IPS-11a (cell line): ENCODE results near the gene CASS4.

Experiments used
- H3K4me3 ChIP-seq: one replicate; pipeline ENCODE4 v1.5.1; 2013; ENCODE audit warnings: low read depth, low read length, control low read depth

The CASS4 gene

GRCh38 chr20:56422076-56422823 lies 10.2 kb downstream of the CASS4 start:
- no peak overlapping the region for H3K4me3 ChIP-seq

- no peak overlapping the region for H3K4me3 ChIP-seq
These were observed 10.7 kb downstream of the CASS4 start for GRCh38 chr20:56422824-56423189.

DNA sequence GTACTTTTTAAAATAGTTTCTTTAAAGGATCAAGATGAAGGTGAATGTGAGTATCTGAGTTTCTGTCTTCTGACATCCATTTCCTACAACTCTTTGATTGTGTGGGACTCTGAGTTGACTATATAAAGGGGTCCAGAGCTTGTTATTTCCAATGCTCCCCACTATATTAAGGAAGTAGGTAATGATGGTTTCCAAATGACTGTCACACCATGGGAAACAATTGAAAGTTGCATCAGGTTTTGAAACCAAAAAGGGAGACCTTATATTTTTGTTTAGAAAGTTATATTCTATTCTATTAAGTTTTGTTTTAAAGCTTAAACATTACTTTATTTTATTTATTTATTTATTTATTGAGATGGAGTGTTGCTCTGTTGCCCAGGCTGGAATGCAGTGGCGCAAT lies 11.2 kb downstream of the CASS4 start:
- H3K4me3 ChIP-seq: no peak overlapping the region

DNA sequence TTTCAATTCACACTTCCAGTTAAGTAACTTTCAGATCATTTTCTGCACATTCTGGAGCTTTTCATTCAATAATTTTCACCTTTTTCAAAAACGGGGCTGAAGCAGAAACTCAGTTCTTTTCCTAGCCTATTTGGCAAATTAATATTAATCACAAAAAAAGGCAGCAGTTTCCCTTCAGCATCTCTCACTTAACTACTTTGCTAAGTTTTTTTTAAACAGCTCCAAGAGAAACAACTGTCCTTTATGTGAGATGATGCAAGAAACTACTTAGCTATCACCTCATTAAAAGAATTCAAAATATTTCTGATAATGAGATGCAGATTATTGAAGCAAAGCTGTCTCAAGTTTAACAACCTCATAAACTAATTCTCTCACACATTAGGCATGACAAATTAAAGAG lies 11.8 kb downstream of the CASS4 start:
- H3K4me3 ChIP-seq: no peak overlapping the region

- no peak overlapping the region for H3K4me3 ChIP-seq
These were observed 12.9 kb downstream of the CASS4 start for GRCh38 chr20:56424931-56425330.

DNA sequence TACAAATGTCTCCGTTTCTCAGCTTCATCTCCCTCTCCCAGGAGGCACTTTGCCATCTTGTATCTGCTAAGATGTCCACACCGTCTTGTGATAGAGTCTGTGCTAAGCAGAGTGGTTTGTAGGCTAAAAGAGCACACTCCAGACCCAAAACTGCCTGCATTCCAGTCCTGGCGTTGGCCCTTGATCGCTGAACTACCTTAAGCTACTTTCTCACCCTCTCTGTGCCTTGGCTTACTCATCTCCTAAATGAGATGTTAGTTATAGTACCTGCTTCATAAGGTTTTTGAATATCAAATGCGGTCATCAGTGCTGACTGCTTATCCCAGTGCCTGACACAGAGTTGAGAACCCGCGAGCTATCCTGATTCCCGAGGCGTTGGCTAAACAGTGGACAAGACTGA lies 14.0 kb downstream of the CASS4 start:
- no peak overlapping the region for H3K4me3 ChIP-seq

DNA sequence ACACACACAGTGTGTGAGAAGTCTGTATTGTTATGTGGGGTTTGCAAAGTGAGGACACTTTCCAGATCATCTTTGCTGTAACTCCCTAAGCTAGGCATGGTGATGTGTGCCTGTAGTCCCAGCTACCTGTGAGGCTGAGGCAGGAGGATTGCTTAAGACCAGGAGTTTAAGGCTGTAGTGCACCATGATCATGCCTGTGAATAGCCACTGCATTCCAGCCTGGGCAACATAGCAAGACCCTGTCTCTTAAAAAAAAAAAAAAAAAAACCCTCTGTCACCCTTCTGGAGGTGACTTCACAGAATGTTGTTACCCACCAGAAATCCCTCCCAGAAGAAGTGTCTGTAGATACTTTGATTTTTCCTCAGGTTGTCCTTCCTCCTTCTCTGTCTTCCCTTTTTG lies 14.9 kb downstream of the CASS4 start:
- H3K4me3 ChIP-seq: no peak overlapping the region

- H3K4me3 ChIP-seq: no peak overlapping the region
These were observed 15.7 kb downstream of the CASS4 start for GRCh38 chr20:56427797-56428196.

DNA sequence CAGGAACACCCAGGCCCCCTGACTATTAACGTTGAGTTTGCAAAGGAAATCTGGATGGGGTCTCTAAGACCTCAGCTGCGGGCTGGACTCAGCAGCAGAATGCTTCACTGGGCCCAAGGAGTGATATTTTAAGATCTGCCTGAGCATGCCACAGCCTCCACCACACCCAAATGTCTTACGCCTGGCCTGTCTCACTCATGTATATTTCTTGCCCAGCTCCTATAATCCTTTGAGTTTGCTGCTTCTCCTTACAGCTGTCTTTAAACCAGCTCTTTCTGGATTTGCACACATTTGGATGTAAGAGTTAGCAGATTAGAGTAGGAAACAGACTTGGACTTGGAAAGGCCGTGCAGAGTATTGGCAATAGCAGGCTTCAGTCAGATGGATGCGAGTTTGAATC lies 16.4 kb downstream of the CASS4 start:
- no peak overlapping the region for H3K4me3 ChIP-seq

DNA sequence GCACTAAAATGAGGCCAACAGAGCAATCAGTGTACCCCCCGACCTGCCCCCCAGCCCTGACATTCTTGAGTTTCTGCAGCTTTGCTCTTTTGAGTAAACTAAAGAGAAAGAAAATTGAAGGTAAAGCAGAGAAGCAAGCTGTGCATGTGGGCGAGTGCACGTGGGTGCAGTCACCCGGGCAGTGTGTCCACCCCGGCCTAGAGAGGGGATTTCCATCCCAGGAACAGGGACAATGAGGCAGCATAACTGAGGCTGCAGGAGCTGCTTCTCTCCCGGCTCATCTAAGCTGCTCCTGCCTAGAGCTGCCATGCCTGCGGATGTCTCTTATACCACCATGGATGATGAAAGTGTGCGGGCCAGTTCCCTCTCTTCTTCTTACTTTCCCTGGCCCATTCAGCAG lies 16.8 kb downstream of the CASS4 start:
- no peak overlapping the region for H3K4me3 ChIP-seq

- H3K4me3 ChIP-seq: no peak overlapping the region
These were observed 17.4 kb downstream of the CASS4 start for GRCh38 chr20:56429502-56429901.

DNA sequence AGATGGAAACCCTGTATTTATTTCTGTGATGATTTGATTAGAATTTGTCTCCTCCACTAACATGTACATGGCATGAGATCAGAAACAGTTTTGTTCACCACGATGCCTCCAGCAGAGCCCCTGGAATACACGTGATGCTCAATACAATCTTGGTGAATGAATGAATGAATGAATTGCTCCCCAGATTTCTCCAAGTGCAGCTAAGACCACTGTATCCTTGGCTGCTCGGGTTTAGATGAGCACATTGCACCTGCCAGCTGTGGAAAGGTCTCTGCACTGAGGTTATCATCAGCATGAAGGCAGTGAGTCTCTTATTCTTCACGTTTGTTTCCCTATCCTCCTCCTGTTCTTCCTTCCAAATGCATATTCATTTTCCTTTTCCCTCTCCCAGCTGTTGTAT lies 17.9 kb downstream of the CASS4 start:
- no peak overlapping the region for H3K4me3 ChIP-seq

GRCh38 chr20:56430461-56430860 lies 18.4 kb downstream of the CASS4 start:
- no peak overlapping the region for H3K4me3 ChIP-seq

- no peak overlapping the region for H3K4me3 ChIP-seq
These were observed 18.9 kb downstream of the CASS4 start for GRCh38 chr20:56430957-56431356.

DNA sequence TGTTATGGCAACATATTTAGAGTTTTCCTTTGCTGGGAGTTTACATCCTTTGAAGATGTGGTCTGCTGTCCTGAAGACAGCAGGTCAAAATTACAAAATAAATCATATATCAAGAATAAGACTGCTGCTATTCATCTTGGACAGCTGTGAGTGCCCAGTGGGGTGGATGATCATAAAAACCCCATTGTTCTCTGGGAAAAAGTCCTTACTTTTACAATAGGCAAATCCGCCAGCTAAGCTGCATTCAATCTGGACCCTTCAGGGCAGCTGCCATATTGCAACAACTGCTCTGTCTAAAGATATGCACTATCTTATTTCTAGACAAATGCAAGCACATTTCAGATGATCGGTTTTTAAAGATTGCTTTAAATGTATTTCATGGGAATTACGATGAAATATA lies 19.4 kb downstream of the CASS4 start:
- no peak overlapping the region for H3K4me3 ChIP-seq

- H3K4me3 ChIP-seq: no peak overlapping the region
These were observed 21.3 kb downstream of the CASS4 start for GRCh38 chr20:56433221-56433879.

DNA sequence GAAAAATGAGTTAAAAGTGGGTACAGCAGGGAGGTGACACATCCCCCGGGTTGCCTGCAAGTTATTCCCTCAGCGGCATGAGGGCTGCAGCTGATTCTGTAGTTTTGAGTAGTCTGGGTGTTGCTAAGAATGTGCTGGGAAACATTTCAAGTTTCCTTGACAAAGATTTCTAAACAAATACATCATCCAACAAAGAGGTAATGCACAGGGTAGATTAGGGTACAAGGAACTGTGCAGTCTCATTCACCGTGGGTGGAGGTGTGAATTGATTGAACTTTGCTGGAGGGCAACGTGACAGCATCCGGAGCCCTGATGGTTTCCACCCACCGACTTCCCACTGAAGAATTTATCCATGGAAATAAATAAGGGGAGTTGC lies 21.8 kb downstream of the CASS4 start:
- no peak overlapping the region for H3K4me3 ChIP-seq

- no peak overlapping the region for H3K4me3 ChIP-seq
These were observed 25.3 kb downstream of the CASS4 start for GRCh38 chr20:56437196-56437960.

DNA sequence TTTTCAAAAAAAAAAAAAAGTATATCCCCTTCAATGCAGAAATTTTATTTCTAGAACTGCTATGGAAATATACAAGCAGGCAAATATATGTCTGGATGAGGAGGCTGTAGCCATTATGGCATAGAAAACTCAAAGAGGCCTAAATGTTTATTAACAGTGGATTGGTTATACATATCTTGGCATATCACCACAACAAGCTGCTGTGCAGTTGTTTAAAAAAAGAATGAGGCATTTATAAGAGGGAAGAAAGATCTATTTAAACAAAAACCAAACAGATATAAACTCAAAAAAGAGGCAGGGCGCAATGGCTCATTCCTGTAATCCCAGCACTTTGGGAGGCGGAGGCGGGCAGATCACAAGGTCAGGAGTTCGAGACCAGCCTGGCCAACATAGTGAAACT lies 26.2 kb downstream of the CASS4 start:
- no peak overlapping the region for H3K4me3 ChIP-seq

DNA sequence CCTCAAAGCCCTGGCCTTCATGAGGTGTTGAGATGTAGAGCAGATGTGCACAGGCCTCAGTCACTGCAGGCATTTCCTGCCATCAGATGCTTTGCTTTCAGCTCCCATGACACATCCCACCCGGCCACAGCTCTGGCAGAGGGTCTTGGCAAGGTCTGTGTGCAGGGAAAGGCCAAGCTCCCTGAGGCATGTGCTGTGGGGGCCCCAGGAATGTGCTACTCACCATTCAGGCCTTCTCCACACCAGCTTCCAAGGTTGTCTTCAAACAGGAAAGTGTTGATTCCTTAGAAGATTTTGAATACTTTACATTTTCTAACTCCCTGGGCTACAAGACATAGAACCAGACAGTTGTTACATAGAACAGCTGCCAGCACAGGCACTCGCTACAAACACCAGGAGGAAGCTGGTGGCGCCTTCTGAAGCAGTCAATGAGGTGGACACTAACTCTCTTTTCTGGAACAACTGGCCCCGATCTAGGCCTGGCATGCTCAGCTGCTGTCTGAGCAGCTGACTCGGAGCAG lies 27.8 kb downstream of the CASS4 start:
- H3K4me3 ChIP-seq: no peak overlapping the region

DNA sequence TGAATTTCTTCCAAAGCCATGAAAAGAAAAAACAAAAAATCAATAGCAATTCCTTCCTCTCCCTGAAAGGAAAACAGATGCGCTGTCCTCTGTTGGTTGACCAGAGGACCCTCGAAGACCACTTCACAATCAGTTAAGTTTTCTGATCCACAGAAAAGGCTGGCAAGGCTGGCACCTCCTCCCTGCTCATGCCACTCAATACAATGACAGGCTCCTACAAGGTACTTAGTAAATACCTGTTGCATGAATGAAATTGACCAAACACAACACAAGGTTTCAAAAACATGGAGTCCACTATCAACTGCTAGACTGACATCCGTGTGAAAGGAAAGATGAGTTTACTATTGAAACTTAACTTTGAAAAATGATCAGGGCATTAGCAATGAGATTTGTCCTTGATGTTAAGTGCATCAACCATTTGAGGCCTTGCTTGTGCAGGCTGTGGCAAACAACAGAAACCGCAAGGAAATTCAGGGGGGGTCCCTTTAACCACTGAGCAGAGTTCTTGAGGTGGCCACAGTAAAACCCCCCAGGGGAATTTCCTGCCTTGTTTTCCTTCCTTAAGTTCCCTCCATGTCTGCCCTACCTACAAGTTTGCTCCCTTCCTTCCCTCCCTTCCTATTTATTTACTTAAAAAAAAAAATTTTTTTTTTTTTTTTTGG lies 28.4 kb downstream of the CASS4 start:
- no peak overlapping the region for H3K4me3 ChIP-seq
